Dedifferentiated amniotic fluid mesenchymal stem cell (primary cell): ENCODE results near the gene RNPC3.

Experiments used
- DNase-seq: peaks from one replicate; pipeline ENCODE4 v3.0.0-alpha.2; 2016; ENCODE audit errors: extremely low spot score

RNPC3 gene

GRCh38 chr1:103525607-103526507, at the start of gene RNPC3:
Gene RNPC3 (plus strand): TSS chr1:103525699. CDS start chr1:103526071, 372 bp downstream.
- peak; percentile 92 for DNase-seq

GRCh38 chr1:103477101-103477500, 48.4 kb upstream of the RNPC3 start:
- DNase-seq: no peak

GRCh38 chr1:103489935-103490334, 35.6 kb upstream of the RNPC3 start:
- DNase-seq: no peak

GRCh38 chr1:103492003-103492625, 33.4 kb upstream of the RNPC3 start:
- no peak for DNase-seq

GRCh38 chr1:103496014-103496635, 29.4 kb upstream of the RNPC3 start:
- DNase-seq: peak; percentile 72

GRCh38 chr1:103497404-103497803, 28.1 kb upstream of the RNPC3 start:
- no peak for DNase-seq

GRCh38 chr1:103509250-103509649, 16.2 kb upstream of the RNPC3 start:
- DNase-seq: no peak

- DNase-seq: no peak
Measured at GRCh38 chr1:103513711-103514110, 11.8 kb upstream of the RNPC3 start.

- peak; percentile 51 for DNase-seq
Measured at GRCh38 chr1:103514920-103515503, 10.5 kb upstream of the RNPC3 start.

- no peak for DNase-seq
Measured at GRCh38 chr1:103516283-103516682, 9.2 kb upstream of the RNPC3 start.

- DNase-seq: no peak
Measured at GRCh38 chr1:103516693-103517092, 8.8 kb upstream of the RNPC3 start.

GRCh38 chr1:103517380-103518047, 8.0 kb upstream of the RNPC3 start:
- no peak for DNase-seq

- no peak for DNase-seq
Measured at GRCh38 chr1:103520822-103521221, 4.7 kb upstream of the RNPC3 start.

GRCh38 chr1:103523346-103523745, 2.2 kb upstream of the RNPC3 start:
- DNase-seq: no peak

- DNase-seq: peak; percentile 35
Measured at GRCh38 chr1:103525114-103525606, 339 bp upstream of the RNPC3 start.

GRCh38 chr1:103527331-103527730, 1.8 kb downstream of the RNPC3 start:
- DNase-seq: no peak

- DNase-seq: no peak
Measured at GRCh38 chr1:103529746-103530145, 4.2 kb downstream of the RNPC3 start.

- no peak for DNase-seq
Measured at GRCh38 chr1:103538226-103538625, 12.7 kb downstream of the RNPC3 start.

GRCh38 chr1:103541431-103541830, 15.9 kb downstream of the RNPC3 start:
- no peak for DNase-seq

GRCh38 chr1:103546496-103546895, 21.0 kb downstream of the RNPC3 start:
- DNase-seq: no peak

GRCh38 chr1:103547840-103548239, 22.3 kb downstream of the RNPC3 start:
- no peak for DNase-seq

GRCh38 chr1:103560427-103560826, 34.9 kb downstream of the RNPC3 start:
- DNase-seq: no peak
